ENCODE measurements around the gene HDAC4.

The HDAC4 gene

DNA sequence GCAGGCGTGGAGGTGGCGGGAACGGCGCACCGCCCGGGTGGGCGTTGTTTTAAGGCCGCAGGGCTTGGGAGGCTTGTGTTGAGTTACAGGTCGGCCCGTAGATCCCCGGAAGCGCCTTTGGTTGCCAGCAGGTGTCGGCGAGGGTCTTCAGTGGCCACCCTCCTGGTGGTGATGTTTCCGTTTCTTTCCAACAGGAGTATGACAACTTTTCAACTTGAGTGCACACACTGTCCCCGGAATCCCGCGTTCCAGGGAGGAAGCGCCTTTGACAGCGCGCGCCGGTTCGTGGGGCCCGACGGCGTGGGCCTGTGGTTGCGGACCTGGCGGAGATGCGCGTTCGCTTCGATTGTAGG lies 1.0 kb upstream of the HDAC4 start:
- Histone ChIP-seq H3K4me3 (ENCODE audit: low read length) (peak overlapping the region; percentile 74), H3K27me3 (replicated peaks; ENCODE audit: insufficient read depth, low read length) (no peaks in the 10 kb centered on the region), H3K36me3 (replicated peaks; ENCODE audit: insufficient read depth, low read length) (no peaks in the 10 kb centered on the region), H3K4me2 (ENCODE audit: low read depth, low read length) (peak overlapping the region; percentile 80), H3K9me3 (replicated peaks; ENCODE audit: insufficient read depth, low read length) (no peaks in the 10 kb centered on the region), H3K27ac (ENCODE audit: low read length) (peak overlapping the region; percentile 87), H3K9me2 (replicated peaks; ENCODE audit: insufficient read depth, low read length) (no peaks in the 10 kb centered on the region), H2AFZ (ENCODE audit: low read length) (peak overlapping the region; percentile 52), H3K4me1 (ENCODE audit: low read length) (no peaks in the 10 kb centered on the region), H4K20me1 (ENCODE audit: insufficient read depth, low read length) (no peaks in the 10 kb centered on the region), H3F3A (ENCODE audit: insufficient read depth, low read length) (peaks cover 8% of the 10 kb centered on the region), H3K9ac (ENCODE audit: low read length) (peak overlapping the region; percentile 97), H3K79me2 (ENCODE audit: low read length) (peaks cover 30% of the 10 kb centered on the region)
- DNase-seq = peak; percentile 32
- TF ChIP-seq, protein P1, sequence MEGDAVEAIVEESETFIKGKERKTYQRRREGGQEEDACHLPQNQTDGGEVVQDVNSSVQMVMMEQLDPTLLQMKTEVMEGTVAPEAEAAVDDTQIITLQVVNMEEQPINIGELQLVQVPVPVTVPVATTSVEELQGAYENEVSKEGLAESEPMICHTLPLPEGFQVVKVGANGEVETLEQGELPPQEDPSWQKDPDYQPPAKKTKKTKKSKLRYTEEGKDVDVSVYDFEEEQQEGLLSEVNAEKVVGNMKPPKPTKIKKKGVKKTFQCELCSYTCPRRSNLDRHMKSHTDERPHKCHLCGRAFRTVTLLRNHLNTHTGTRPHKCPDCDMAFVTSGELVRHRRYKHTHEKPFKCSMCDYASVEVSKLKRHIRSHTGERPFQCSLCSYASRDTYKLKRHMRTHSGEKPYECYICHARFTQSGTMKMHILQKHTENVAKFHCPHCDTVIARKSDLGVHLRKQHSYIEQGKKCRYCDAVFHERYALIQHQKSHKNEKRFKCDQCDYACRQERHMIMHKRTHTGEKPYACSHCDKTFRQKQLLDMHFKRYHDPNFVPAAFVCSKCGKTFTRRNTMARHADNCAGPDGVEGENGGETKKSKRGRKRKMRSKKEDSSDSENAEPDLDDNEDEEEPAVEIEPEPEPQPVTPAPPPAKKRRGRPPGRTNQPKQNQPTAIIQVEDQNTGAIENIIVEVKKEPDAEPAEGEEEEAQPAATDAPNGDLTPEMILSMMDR (IDR thresholded peaks at IDR 0.05; ENCODE audit: low read length) = no peak
- TF ChIP-seq EZH2phosphoT487 (IDR thresholded peaks at IDR 0.05; ENCODE audit: low read length) (no peak), EZH2 (optimal IDR thresholded peaks at IDR 0.05; ENCODE audit: low read depth, low read length) (no peak)

DNA sequence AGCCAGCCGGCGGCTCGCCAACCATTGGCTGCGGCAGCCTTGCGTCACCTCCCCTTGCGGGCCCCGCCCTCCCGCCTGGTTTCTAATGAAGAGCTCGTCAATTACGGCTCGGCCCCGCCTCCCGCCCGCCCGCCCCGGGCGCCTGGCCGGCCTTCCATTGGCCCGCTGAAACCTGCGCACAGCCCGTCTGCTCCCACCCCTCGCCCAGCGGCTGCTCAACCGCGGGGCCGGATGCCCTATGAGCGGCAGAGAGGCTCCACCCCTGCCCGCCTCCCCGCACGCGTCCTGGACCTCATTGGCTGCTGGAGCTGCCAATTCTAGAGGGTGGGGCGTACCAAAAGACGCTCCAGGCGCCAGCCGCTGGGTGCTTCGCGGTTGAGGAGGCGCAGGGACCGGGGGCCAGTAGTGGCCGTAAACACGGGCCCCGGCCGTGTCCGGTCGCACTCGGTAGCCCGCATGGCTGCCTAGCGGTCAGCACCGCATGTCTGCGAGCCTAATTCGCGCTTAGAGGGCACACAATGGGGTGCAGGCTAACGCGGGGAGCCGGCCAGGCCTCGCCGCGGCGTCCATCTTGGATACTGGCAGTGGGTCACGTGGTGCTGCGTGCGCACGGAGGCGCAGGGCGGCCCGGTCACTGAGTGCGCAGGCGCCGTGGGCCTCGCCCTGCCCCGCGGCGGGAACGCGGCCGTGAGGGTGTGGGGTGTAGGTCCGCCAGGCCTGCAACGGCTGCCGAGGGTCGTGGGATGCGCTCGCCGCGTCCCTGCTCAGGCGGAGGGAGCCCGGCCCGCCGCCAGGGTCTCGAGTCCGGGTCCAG lies 454 bp upstream of the HDAC4 start:
- peak overlapping the region; percentile 74 for H3K4me3 ChIP-seq (ENCODE audit: low read length)
- peak overlapping the region; percentile 97 for H3K9ac ChIP-seq (ENCODE audit: low read length)
- H3K27ac ChIP-seq (ENCODE audit: low read length) = peak overlapping the region; percentile 87
- H3K4me2 ChIP-seq (ENCODE audit: low read depth, low read length) = peak overlapping the region; percentile 80
- H3K79me2 ChIP-seq (ENCODE audit: low read length) = peaks cover 36% of the 10 kb centered on the region
- peak overlapping the region; percentile 52 for H2AFZ ChIP-seq (ENCODE audit: low read length)
- H3K9me2 ChIP-seq (replicated peaks; ENCODE audit: insufficient read depth, low read length) = no peaks in the 10 kb centered on the region
- H3K36me3 ChIP-seq (replicated peaks; ENCODE audit: insufficient read depth, low read length) = no peaks in the 10 kb centered on the region
- H3F3A ChIP-seq (ENCODE audit: insufficient read depth, low read length) = peaks cover 8% of the 10 kb centered on the region
- DNase-seq = peak; percentile 96
- H4K20me1 ChIP-seq (ENCODE audit: insufficient read depth, low read length) = no peaks in the 10 kb centered on the region
- no peaks in the 10 kb centered on the region for H3K9me3 ChIP-seq (replicated peaks; ENCODE audit: insufficient read depth, low read length)
- H3K4me1 ChIP-seq (ENCODE audit: low read length) = no peaks in the 10 kb centered on the region
- H3K27me3 ChIP-seq (replicated peaks; ENCODE audit: insufficient read depth, low read length) = no peaks in the 10 kb centered on the region
- TF ChIP-seq EZH2phosphoT487 (IDR thresholded peaks at IDR 0.05; ENCODE audit: low read length) = no peak
- no peak for TF ChIP-seq EZH2 (optimal IDR thresholded peaks at IDR 0.05; ENCODE audit: low read depth, low read length)
- TF ChIP-seq, protein P1 (IDR thresholded peaks at IDR 0.05; ENCODE audit: low read length) = no peak

DNA sequence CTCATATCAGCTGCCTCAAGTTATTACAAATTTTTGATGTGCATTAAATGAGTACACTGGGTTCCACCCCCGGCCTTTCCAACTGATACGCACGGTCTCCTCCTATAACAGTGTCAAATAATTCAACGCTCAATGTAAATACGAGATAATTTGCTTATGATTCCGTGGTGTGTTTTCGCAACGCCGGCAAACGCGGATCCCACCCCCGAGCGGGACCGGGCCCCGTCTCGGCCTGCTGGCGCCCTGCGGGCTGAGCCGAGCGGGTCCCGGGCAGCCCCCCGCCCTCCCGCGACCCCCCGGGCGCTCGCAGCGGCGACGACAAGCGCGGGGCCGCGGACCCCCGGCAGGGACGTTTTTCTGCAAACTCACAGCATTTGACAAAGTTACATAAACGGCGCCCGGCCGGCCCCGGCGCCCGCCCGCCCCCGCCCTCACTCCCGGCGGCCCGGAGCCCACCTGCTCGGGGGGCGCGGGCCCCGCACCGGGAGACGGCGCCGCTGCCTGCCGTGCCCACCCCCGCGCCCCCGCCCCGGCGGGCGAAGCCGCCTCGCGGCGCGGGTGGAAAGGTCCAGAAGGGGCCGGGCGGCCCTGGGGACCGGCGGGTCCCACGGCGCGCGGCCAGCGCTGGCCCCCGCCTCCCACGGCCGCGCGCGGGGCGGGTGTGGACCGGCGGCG lies 762 bp downstream of the HDAC4 start:
- peak overlapping the region; percentile 62 for H3K9ac ChIP-seq (ENCODE audit: low read length)
- peaks cover 8% of the 10 kb centered on the region for H3F3A ChIP-seq (ENCODE audit: insufficient read depth, low read length)
- DNase-seq = peak; percentile 39
- no peaks in the 10 kb centered on the region for H3K27me3 ChIP-seq (replicated peaks; ENCODE audit: insufficient read depth, low read length)
- no peaks in the 10 kb centered on the region for H3K9me2 ChIP-seq (replicated peaks; ENCODE audit: insufficient read depth, low read length)
- no peak overlapping the region for H2AFZ ChIP-seq (ENCODE audit: low read length)
- H3K4me2 ChIP-seq (ENCODE audit: low read depth, low read length) = peak overlapping the region; percentile 82
- H3K79me2 ChIP-seq (ENCODE audit: low read length) = peaks cover 46% of the 10 kb centered on the region
- peak overlapping the region; percentile 71 for H3K27ac ChIP-seq (ENCODE audit: low read length)
- H3K4me3 ChIP-seq (ENCODE audit: low read length) = peak overlapping the region; percentile 71
- TF ChIP-seq EZH2 (optimal IDR thresholded peaks at IDR 0.05; ENCODE audit: low read depth, low read length) = no peak
- TF ChIP-seq, protein P1 (IDR thresholded peaks at IDR 0.05; ENCODE audit: low read length) = no peak
- no peak for TF ChIP-seq EZH2phosphoT487 (IDR thresholded peaks at IDR 0.05; ENCODE audit: low read length)
- H4K20me1 ChIP-seq (ENCODE audit: insufficient read depth, low read length) = no peaks in the 10 kb centered on the region
- H3K9me3 ChIP-seq (replicated peaks; ENCODE audit: insufficient read depth, low read length) = no peaks in the 10 kb centered on the region
- H3K4me1 ChIP-seq (ENCODE audit: low read length) = no peaks in the 10 kb centered on the region
- no peaks in the 10 kb centered on the region for H3K36me3 ChIP-seq (replicated peaks; ENCODE audit: insufficient read depth, low read length)
